NB4 (cell line): Measurements from ENCODE around the gene RGL1.

ENCODE experiments used
- DNase-seq: peaks from one replicate; pipeline ENCODE4 v3.0.0; 2010; ENCODE audit warnings: low read depth
- H3K4me3 ChIP-seq: one replicate; pipeline ENCODE4 v1.5.1; 2011; ENCODE audit warnings: mild to moderate bottlenecking, low read depth, low read length, moderate library complexity
- CTCF ChIP-seq: IDR thresholded peaks from one replicate; pipeline ENCODE4 v1.5.1; 2012; ENCODE audit warnings: low read depth, low read length
- MAX ChIP-seq: IDR thresholded peaks from 2 replicates; pipeline ENCODE4 v1.6.1; 2011; ENCODE audit warnings: low read depth, low read length
- MYC ChIP-seq: IDR thresholded peaks from 2 replicates; pipeline ENCODE4 v1.6.1; 2011; ENCODE audit warnings: low read depth, low read length
- POLR2A ChIP-seq: IDR thresholded peaks from 2 replicates; pipeline ENCODE4 v1.6.1; 2011; ENCODE audit warnings: mild to moderate bottlenecking; ENCODE audit not compliant: insufficient read length; ENCODE audit errors: extremely low read depth

The RGL1 gene

GRCh38 chr1:183907070-183907469 is 102.2 kb downstream of the RGL1 start:
- TF ChIP-seq MYC = no peak
- TF ChIP-seq POLR2A = no peak
- no peak for TF ChIP-seq MAX
- TF ChIP-seq CTCF = no peak
- no peak for DNase-seq
- no peak overlapping the region for H3K4me3 ChIP-seq

GRCh38 chr1:183908079-183908478 is 103.2 kb downstream of the RGL1 start:
- DNase-seq = no peak
- TF ChIP-seq MAX (no peak), CTCF (no peak), POLR2A (no peak), MYC (no peak)

GRCh38 chr1:183909672-183910071 is 104.8 kb downstream of the RGL1 start:
- DNase-seq = no peak
- no peak overlapping the region for H3K4me3 ChIP-seq
- TF ChIP-seq MYC = no peak
- no peak for TF ChIP-seq POLR2A
- TF ChIP-seq MAX = no peak
- no peak for TF ChIP-seq CTCF

More at GRCh38 chr1:183908079-183908478, 103.2 kb downstream of the RGL1 start:
- no peak overlapping the region for H3K4me3 ChIP-seq

GRCh38 chr1:183910845-183911244 is 105.9 kb downstream of the RGL1 start:
- no peak for DNase-seq
- H3K4me3 ChIP-seq = no peak overlapping the region
- TF ChIP-seq MAX (no peak), MYC (no peak), POLR2A (no peak), CTCF (no peak)

GRCh38 chr1:183911285-183911684 is 106.4 kb downstream of the RGL1 start:
- no peak for TF ChIP-seq POLR2A
- 0 out of 2 replicates have a peak, but pooled peaks have one; percentile 4 for TF ChIP-seq MAX
- DNase-seq = peak; percentile 64
- no peak overlapping the region for H3K4me3 ChIP-seq

- no peak overlapping the region for H3K4me3 ChIP-seq
- no peak for DNase-seq
- TF ChIP-seq POLR2A = no peak
- TF ChIP-seq MYC = no peak
- no peak for TF ChIP-seq MAX
- TF ChIP-seq CTCF = no peak
Measured at GRCh38 chr1:183912265-183912886, 107.5 kb downstream of the RGL1 start.
